Measurements from ENCODE around the gene OGDHL. TPM values are rescaled to one million over a fixed set of nuclear protein-coding genes. Genes with fewer than 3 reads are reported as not detected.
"Not testable (repeated sequence)": the region's sequence is repeated elsewhere in the genome, so short reads cannot be mapped to it uniquely, and the experiment has no call there.

Gene OGDHL
- total RNA-seq, 1 donor from 2014 or later: 4.5 TPM

DNA sequence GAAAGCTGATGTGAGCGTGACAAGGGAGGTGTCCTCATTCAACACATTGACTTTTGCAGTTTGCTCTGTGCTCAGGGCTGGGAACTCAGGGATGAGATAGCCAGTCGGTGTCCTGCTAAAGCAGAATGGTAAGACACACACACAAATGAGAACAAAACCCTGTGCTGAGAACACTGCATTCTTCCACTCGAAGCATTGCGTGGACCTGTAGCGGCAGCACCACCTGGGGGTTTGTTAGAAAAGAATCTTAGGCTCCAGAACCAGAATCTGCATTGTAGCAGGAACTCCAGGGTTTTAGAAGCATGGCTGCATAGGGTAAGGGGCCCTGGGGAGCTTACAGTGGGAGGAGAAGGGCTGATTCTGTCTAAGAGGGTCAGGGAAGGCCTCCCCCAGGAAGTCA is 21.5 kb upstream of the OGDHL start:
- no peaks in the 10 kb centered on the region for H3K4me1 ChIP-seq
- intact Hi-C loops (cut with micrococcal nuclease): no loop called here
- no peak overlapping the region for H3K27ac ChIP-seq (replicated peaks)
- TF ChIP-seq, protein P1, sequence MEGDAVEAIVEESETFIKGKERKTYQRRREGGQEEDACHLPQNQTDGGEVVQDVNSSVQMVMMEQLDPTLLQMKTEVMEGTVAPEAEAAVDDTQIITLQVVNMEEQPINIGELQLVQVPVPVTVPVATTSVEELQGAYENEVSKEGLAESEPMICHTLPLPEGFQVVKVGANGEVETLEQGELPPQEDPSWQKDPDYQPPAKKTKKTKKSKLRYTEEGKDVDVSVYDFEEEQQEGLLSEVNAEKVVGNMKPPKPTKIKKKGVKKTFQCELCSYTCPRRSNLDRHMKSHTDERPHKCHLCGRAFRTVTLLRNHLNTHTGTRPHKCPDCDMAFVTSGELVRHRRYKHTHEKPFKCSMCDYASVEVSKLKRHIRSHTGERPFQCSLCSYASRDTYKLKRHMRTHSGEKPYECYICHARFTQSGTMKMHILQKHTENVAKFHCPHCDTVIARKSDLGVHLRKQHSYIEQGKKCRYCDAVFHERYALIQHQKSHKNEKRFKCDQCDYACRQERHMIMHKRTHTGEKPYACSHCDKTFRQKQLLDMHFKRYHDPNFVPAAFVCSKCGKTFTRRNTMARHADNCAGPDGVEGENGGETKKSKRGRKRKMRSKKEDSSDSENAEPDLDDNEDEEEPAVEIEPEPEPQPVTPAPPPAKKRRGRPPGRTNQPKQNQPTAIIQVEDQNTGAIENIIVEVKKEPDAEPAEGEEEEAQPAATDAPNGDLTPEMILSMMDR (IDR thresholded peaks at IDR 0.05; ENCODE audit: borderline replicate concordance): no peak
- no peaks in the 10 kb centered on the region for H3K9me3 ChIP-seq (replicated peaks)
- no peak for DNase-seq
- peaks cover 55% of the 10 kb centered on the region for H3K27me3 ChIP-seq (ENCODE audit: low read depth)
- H3K36me3 ChIP-seq: no peaks in the 10 kb centered on the region
- no peak overlapping the region for H3K4me3 ChIP-seq

DNA sequence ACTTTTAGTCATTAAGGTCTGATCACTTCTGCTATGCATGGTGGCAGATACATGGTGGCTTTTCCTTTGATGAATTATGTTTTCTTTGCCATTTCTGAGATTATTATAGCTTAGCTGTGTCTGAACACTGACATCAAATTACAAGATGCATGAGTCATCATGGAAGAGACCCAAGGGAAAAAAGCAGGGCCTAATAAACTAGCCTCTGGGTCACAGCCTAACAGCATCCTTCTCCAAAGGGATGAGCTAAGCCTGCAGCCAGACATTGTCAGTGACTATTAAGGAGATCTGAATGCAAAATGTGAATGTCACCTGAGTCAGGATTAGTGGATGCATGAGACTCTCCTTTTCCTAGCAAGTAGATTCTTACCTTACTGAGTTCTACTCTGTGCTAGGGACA is 19.1 kb upstream of the OGDHL start:
- Histone ChIP-seq H3K4me3 (no peak overlapping the region), H3K4me1 (no peaks in the 10 kb centered on the region), H3K36me3 (no peaks in the 10 kb centered on the region), H3K27me3 (ENCODE audit: low read depth) (peaks cover 64% of the 10 kb centered on the region), H3K9me3 (replicated peaks) (no peaks in the 10 kb centered on the region), H3K27ac (replicated peaks) (no peak overlapping the region)
- DNase-seq: no peak
- TF ChIP-seq, protein P1 (IDR thresholded peaks at IDR 0.05; ENCODE audit: borderline replicate concordance): no peak
- intact Hi-C loops (cut with micrococcal nuclease): no loop called here

DNA sequence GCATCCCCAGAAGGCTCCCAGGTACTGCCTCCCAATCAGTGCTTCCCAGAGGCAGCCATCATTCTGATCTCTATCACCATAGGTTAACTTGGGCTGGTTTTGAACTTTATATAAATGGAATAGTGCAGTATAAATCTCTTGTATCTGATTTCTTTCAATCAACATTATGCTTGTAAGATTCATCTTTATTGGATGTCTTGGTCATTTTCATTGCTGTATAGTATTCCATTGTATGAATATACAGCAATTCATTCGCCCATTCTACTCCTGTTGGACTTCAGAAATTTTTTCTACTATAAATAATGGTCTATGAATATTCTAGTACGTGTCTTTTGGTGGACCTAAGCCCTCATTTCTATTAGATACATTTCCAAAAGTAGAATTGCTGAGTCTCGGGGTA is 16.1 kb upstream of the OGDHL start:
- peaks cover 65% of the 10 kb centered on the region for H3K27me3 ChIP-seq (ENCODE audit: low read depth)
- TF ChIP-seq, protein P1 (IDR thresholded peaks at IDR 0.05; ENCODE audit: borderline replicate concordance): no peak

DNA sequence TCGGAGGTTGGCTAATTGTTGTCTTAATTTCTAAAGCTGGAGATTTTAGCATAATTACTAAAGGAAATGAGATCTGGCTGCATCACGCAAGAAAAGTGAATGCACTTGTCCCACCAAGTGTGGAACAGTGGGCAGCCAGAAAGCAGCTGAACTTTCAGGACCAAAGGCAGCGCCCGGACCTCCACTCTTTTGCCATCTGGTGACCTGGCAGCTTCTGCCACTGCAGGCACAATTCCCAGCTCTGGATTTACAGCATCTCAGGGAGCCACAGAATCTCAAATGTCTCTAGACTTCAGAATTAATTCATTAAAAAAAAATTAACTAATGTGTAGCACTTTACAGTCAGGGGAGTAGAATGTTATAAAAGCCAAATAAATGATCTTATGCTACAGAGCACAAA is 14.7 kb upstream of the OGDHL start:
- TF ChIP-seq, protein P1 (IDR thresholded peaks at IDR 0.05; ENCODE audit: borderline replicate concordance): no peak
- no peak for DNase-seq
- H3K4me3 ChIP-seq: no peak overlapping the region
- H3K27ac ChIP-seq (replicated peaks): no peak overlapping the region
- no peaks in the 10 kb centered on the region for H3K9me3 ChIP-seq (replicated peaks)
- intact Hi-C loops (cut with micrococcal nuclease): no loop called here
- H3K27me3 ChIP-seq (ENCODE audit: low read depth): peaks cover 67% of the 10 kb centered on the region
- no peaks in the 10 kb centered on the region for H3K36me3 ChIP-seq
- no peaks in the 10 kb centered on the region for H3K4me1 ChIP-seq

More for the DNA sequence above, 16.1 kb upstream of the OGDHL start:
- no peak overlapping the region for H3K27ac ChIP-seq (replicated peaks)
- H3K4me1 ChIP-seq: no peaks in the 10 kb centered on the region
- H3K36me3 ChIP-seq: no peaks in the 10 kb centered on the region
- intact Hi-C loops (cut with micrococcal nuclease): no loop called here
- H3K4me3 ChIP-seq: no peak overlapping the region
- no peaks in the 10 kb centered on the region for H3K9me3 ChIP-seq (replicated peaks)
- DNase-seq: no peak

DNA sequence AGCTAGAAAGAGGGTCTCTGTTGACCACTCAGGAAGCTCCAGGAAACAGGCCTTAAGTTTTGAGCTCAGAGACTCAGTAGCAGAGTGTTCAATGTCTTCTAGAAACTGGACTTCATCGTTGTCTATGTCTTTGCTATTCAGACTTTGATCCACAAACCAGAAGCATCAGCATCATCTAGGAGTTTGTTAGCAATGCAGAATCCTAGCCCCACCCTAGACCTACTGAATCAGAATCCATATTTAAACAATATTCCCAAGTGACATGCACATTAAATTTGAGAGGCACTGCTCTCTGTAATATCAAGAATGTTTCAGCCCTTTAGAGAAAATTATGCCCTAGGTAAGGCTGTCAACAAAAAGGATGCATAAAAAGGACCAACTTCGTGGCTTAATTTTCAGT is 12.9 kb upstream of the OGDHL start:
- DNase-seq: no peak
- H3K27ac ChIP-seq (replicated peaks): no peak overlapping the region
- intact Hi-C loops (cut with micrococcal nuclease): no loop called here
- TF ChIP-seq, protein P1 (IDR thresholded peaks at IDR 0.05; ENCODE audit: borderline replicate concordance): no peak
- H3K9me3 ChIP-seq (replicated peaks): no peaks in the 10 kb centered on the region
- no peak overlapping the region for H3K4me3 ChIP-seq
- H3K36me3 ChIP-seq: no peaks in the 10 kb centered on the region
- peaks cover 68% of the 10 kb centered on the region for H3K27me3 ChIP-seq (ENCODE audit: low read depth)
- H3K4me1 ChIP-seq: no peaks in the 10 kb centered on the region

DNA sequence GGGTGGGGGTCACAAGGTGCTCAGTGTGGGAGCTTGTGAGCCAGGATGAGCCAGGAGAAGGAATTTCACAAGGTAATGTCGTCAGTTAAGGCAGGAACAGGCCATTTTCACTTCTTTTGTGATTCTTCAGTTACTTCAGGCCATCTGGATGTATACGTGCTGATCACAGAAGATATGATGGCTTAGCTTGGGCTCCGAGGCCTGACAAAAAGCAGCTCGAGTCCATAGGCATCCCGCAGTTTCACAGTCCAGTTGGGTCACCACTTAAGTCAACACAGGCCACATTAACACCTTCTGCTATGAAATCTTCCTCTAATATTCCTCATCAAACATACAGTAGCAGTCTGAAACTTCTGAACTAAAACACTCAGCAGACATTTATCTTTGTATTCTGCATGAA is 10.8 kb upstream of the OGDHL start:
- H3K4me1 ChIP-seq; DNase-seq; H3K36me3 ChIP-seq; H3K4me3 ChIP-seq; H3K27ac ChIP-seq (replicated peaks); H3K9me3 ChIP-seq (replicated peaks); intact Hi-C loops (cut with micrococcal nuclease): not testable (repeated sequence)
- H3K27me3 ChIP-seq (ENCODE audit: low read depth): peaks cover 69% of the 10 kb centered on the region

DNA sequence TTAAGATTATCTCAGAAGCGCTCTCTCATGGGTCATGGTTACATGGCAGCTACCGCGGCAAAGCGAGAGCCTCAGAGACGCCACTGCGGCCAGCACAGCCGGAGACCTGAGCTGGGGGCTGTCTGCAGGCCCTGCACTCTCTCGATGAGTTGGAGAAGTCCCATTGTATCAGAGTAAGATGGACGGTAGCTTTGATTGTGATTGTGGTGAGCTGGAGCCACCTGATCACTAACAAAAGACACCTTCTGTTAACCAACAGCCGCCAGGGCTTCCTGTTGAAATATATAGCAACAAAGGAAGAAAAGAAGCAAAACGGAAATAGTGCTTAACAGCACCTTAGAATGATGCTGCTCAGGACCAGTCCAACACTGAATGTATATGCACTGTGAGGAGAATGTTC is 8.9 kb upstream of the OGDHL start:
- H3K36me3 ChIP-seq; DNase-seq; intact Hi-C loops (cut with micrococcal nuclease); H3K4me3 ChIP-seq; H3K4me1 ChIP-seq; H3K27ac ChIP-seq (replicated peaks): not testable (repeated sequence)
- Histone ChIP-seq H3K9me3 (replicated peaks) (peaks cover 14% of the 10 kb centered on the region), H3K27me3 (ENCODE audit: low read depth) (peaks cover 79% of the 10 kb centered on the region)

Data from left ventricle myocardium inferior (tissue), 1 donor.